ENCODE measurements around the gene PCSK4.

PCSK4 gene

DNA sequence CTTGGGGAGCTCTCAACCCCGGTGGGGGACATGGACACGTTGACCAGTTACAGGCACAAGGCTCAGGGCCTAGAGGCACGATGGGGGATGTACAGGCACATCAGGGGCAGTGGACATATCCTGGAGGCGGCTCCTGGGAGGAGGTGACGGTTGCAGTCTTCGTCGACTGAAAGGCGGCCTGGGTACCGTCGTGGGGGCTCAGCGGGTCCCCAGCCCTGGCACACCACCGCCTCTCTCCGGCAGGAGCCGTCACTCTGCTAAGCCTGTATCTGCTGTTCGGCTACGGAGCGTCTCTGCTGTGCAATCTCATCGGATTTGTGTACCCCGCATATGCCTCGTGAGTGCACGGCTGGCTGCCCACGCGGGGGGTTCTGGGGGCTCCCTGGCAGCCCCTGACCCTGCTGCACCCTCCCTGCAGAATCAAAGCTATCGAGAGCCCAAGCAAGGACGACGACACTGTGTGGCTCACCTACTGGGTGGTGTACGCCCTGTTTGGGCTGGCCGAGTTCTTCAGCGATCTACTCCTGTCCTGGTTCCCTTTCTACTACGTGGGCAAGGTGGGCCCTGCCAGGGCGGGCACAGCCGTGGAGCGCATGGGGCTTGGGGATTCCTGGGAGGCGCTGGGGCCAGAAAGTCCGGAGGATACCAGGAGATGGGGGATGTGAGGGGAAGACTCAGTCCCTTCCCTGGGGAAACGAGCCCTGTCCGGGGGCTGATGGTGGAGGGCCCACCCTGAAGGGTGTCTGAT lies 5.1 kb upstream of the PCSK4 start:
- H3K4me3 ChIP-seq (ENCODE audit: low read depth, low read length) = no peak overlapping the region
- TF ChIP-seq, protein P1, sequence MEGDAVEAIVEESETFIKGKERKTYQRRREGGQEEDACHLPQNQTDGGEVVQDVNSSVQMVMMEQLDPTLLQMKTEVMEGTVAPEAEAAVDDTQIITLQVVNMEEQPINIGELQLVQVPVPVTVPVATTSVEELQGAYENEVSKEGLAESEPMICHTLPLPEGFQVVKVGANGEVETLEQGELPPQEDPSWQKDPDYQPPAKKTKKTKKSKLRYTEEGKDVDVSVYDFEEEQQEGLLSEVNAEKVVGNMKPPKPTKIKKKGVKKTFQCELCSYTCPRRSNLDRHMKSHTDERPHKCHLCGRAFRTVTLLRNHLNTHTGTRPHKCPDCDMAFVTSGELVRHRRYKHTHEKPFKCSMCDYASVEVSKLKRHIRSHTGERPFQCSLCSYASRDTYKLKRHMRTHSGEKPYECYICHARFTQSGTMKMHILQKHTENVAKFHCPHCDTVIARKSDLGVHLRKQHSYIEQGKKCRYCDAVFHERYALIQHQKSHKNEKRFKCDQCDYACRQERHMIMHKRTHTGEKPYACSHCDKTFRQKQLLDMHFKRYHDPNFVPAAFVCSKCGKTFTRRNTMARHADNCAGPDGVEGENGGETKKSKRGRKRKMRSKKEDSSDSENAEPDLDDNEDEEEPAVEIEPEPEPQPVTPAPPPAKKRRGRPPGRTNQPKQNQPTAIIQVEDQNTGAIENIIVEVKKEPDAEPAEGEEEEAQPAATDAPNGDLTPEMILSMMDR (IDR thresholded peaks at IDR 0.05; ENCODE audit: borderline replicate concordance, insufficient read depth, low read depth, low read length) = no peak

DNA sequence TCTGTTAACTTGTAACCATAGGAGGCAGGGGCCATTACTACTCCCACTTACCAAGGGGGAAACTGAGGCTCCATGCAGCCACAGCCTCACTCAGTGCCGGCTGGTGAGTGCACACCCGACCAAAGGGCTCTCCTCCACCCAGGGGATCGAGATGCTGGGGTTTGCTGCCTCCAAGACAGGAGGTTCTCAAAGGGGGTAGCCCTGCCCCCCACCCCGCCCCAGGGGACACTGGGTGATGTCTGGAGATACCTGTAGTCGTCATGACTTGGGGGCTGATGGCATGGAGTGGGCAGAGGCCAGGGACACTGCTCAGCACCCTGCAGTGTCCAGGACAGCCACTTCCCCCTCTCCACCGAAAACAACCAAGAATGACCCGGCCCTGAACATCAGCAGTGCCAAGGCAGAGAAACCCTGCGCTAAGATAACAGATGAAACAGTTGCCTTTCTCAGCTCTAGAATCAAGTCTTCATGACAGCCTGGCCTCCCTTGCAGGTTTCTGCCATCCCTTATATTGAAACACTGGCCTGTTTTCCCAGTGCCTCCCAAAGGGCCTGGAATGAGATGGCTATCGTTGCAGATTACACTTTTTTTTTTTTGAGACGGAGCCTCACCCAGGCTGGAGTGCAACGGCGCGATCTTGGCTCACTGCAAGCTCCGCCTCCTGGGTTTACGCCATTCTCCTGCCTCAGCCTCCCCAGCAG lies 4.1 kb upstream of the PCSK4 start:
- TF ChIP-seq, protein P1 (IDR thresholded peaks at IDR 0.05; ENCODE audit: borderline replicate concordance, insufficient read depth, low read depth, low read length) = no peak
- H3K4me3 ChIP-seq (ENCODE audit: low read depth, low read length) = no peak overlapping the region

DNA sequence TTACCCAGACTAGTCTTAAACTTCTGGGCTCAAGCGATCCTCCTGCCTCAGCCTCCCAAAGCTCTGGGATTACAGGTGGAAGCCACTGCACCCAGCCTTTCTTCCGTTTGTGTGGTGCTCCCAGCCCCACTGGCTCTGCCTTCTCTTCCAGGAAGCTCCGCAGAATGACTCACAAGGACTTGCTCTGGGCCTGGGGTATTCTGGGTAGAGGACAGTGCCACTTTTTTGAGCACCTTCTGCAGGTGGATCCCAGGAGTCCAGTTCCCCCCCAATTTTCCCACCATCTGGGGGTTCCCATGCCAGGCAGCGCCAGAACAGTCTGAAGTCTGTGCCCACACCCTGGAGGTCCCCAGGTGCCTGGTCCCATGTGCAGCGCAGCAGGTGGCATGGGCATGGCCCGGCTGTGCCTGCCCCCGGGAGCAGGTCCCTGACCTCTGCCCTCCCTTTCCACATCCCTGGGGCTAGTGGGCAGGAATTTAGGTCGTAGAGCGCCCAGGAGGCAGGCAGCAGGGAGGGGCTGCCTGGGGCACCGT lies 2.4 kb upstream of the PCSK4 start:
- no peak overlapping the region for H3K4me3 ChIP-seq (ENCODE audit: low read depth, low read length)
- TF ChIP-seq, protein P1 (IDR thresholded peaks at IDR 0.05; ENCODE audit: borderline replicate concordance, insufficient read depth, low read depth, low read length) = no peak

DNA sequence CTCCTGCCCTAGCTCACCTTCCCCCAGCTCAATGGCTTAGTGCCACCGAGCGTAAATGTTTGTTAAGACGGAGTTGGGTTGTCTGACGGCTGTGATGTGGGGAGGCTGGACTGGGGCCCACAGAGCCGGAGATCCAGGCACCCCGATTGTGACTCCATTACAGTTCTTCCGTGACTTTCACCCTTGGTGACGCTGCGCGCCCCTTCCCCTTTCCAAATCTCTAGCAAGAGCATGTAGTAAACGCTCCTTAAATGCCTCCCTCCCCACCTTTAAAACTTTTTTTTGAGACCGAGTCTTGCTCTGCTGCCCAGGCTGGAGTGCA lies 1.7 kb upstream of the PCSK4 start:
- TF ChIP-seq, protein P1 (IDR thresholded peaks at IDR 0.05; ENCODE audit: borderline replicate concordance, insufficient read depth, low read depth, low read length) = no peak
- H3K4me3 ChIP-seq (ENCODE audit: low read depth, low read length) = no peak overlapping the region

DNA sequence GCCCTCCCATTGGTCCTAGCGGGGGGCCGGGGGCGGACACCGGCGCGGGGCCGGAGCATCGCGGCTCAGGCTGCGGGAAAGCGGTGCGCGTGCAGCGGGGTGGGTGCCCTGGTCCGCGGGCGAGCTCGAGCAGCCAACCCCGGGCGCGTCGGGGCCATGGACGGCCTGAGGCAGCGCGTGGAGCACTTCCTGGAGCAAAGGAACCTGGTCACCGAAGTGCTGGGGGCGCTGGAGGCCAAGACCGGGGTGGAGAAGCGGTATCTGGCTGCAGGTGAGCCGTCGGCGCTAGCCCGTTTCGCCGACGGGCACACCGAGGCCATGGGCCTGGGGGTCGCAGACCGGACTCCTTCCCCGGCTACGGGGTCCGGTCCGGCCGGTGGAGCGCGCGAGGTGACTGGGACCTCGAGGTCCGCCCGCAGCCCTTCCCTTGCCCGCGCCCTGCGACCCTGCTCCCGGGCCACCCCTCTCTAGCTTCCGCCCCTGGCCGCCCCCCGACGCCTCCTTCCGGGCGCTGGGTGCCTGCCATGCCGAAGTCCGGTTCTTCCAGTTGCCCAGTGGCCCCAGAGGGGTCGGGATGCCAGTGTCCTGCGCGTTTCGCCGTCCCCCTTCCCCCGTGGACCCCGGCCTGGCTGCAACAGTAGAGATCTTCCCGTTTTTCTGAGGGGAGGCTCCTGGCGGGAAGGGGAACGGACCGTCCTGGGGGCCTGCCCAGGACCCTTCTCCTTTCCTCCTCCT lies 1.1 kb upstream of the PCSK4 start, which contains the start of gene REEP6:
Gene REEP6, plus strand, starts transcription at position 68 of the 735 bp plus-strand sequence. Its CDS starts 89 bp downstream, at position 157.
- peak within 1 kb of the TSS; percentile 47 for H3K4me3 ChIP-seq (ENCODE audit: low read depth, low read length)
- TF ChIP-seq, protein P1 (IDR thresholded peaks at IDR 0.05; ENCODE audit: borderline replicate concordance, insufficient read depth, low read depth, low read length) = no peak

DNA sequence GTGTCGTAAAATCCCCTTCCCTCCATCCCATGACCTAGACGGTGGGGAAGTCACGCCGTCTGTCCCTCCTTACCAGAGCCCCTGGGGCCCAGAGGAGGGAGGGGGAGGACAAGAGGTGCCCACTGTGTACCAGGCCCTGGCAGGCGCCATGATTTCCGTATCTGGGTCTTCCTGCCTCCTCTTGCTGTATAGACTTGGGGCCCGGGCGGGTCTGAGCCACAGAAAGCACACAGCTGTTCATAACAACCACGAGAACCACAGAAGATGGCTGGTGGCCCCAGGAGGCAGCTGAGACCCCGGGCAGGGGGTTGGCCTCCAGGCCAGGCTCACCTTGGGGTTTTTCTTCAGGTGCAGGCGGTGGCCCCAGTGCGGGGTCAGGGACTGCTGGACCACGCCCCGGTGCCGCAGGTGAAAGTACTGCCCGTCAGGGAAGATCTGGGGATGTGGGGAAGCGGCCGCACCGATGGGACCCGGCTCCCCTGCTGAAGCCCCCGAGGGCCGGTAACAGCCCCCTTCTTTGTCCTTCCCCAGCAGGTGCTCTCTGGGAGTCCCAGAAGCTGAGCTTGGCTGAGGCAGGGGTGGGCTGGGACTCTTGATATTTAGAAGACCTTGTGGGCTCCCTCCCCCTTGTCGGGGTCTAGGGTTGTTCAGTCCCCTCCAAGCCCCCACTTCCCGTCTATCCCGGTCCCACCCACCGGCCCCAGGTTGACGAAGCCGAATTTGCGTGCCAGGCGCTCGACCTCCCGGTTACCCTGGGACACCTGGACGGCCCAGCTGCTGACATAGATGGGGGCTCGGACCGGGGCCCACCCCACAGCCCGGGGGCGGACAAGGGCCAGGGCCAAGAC lies 463 bp downstream of the PCSK4 start:
- H3K4me3 ChIP-seq (ENCODE audit: low read depth, low read length) = peak overlapping the region; percentile 47
- TF ChIP-seq, protein P1 (IDR thresholded peaks at IDR 0.05; ENCODE audit: borderline replicate concordance, insufficient read depth, low read depth, low read length) = no peak

All from GM12875 (cell line).